HepG2 (cell line): ENCODE data around the gene FBLL1. TPM values are rescaled to one million over a fixed set of nuclear protein-coding genes. Genes with fewer than 3 reads are reported as not detected.
A peak's percentile ranks its signal among the peaks of the same experiment; 100 is the strongest.

Experiments
- ATAC-seq: fragments of 200-7000 bp; cut with Tn5 transposase; 3 replicates; pipeline ENCODE4 v1.9.1; 2020; ENCODE audit warnings: mild to moderate bottlenecking, moderate library complexity
- BruUV-seq: library from RNA; stranded (reverse); fragments of 400-500 nt; replicated peaks from 2 replicates; lab custom pipeline; 2021; lab: Mats Ljungman, UMichigan
- CTCF ChIA-PET: fragments of 300-600 bp; formaldehyde crosslinking; extraction: SDS; loops from one replicate; lab custom pipeline; 2021; ENCODE audit warnings: low total read pairs, inconsistent platforms, low intra/inter-chr PET ratio; lab: Yijun Ruan, JAX
- POLR2A ChIA-PET: fragments of 350-600 bp; sonication (Branson Sonifier 250); formaldehyde crosslinking; loops from one replicate; lab custom pipeline; 2020; ENCODE audit warnings: antibody characterized with exemption, inconsistent platforms; lab: Yijun Ruan, JAX
- DNase-seq: peaks from one replicate; pipeline ENCODE4 v3.0.0-alpha.2; 2015; ENCODE audit warnings: low spot score
- FAIRE-seq: peaks from 3 replicates; lab custom pipeline; 2011; peaks lifted over from hg19 to GRCh38; lab: Jason Lieb, UNC
- H2AFZ ChIP-seq: one replicate; pipeline ENCODE4 v1.6.1; 2011; ENCODE audit warnings: low read length, inconsistent platforms
- H3K27ac ChIP-seq: fragments of 300-600 bp; 3 replicates; pipeline ENCODE4 v1.8.0; 2011; ENCODE audit warnings: mixed run types, mild to moderate bottlenecking, mixed read lengths, low read length, inconsistent platforms; ENCODE audit not compliant: insufficient read depth; ENCODE audit errors: extremely low read length
- H3K27me3 ChIP-seq, 2 experiments: fragments of 200-600 bp in 1 of 2; 2 replicates in 1 of 2; 3 replicates in 1 of 2; pipeline versions ENCODE4 v1.6.0 to v1.8.0; 2011; ENCODE audit warnings: low read length in 2 of 2, mild to moderate bottlenecking in 2 of 2, moderate library complexity in 2 of 2, inconsistent platforms in 1 of 2; ENCODE audit not compliant: insufficient read depth in 2 of 2, control insufficient read depth in 1 of 2
- H3K36me3 ChIP-seq, 2 experiments: fragments of 200-600 bp in 1 of 2; replicated peaks in 1 of 2; 2 replicates in 1 of 2; 3 replicates in 1 of 2; pipeline versions ENCODE4 v1.5.1 to v1.8.0; 2011; ENCODE audit warnings: low read length in 2 of 2, inconsistent platforms in 1 of 2; ENCODE audit not compliant: insufficient read depth in 2 of 2, control insufficient read depth in 1 of 2
- H3K4me1 ChIP-seq: 2 replicates; pipeline ENCODE4 v1.5.1; 2012; ENCODE audit warnings: low read length, inconsistent platforms; ENCODE audit not compliant: insufficient read depth
- H3K4me2 ChIP-seq: 2 replicates; pipeline ENCODE4 v1.6.0; 2011; ENCODE audit warnings: low read depth, low read length, inconsistent platforms
- H3K4me3 ChIP-seq, 3 experiments: fragments of 200-600 bp in 1 of 3; sonication (generic), shearing (Covaris generic) in 1 of 3; replicated peaks in 1 of 3; 2 replicates each; pipeline ENCODE4 v1.5.1; 2011 to 2016; ENCODE audit warnings: low read length in 3 of 3, inconsistent platforms in 2 of 3, low read depth in 2 of 3, mild to moderate bottlenecking in 2 of 3, control low read depth in 1 of 3, mixed read lengths in 1 of 3; ENCODE audit not compliant: insufficient read depth in 1 of 3
- H3K79me2 ChIP-seq: one replicate; pipeline ENCODE4 v1.6.1; 2011; ENCODE audit warnings: low read length, inconsistent platforms; ENCODE audit not compliant: insufficient read depth
- H3K9ac ChIP-seq: 2 replicates; pipeline ENCODE4 v1.6.0; 2011; ENCODE audit warnings: mild to moderate bottlenecking, low read depth, low read length, inconsistent platforms; ENCODE audit not compliant: insufficient read depth
- H3K9me3 ChIP-seq: 2 replicates; pipeline ENCODE4 v1.5.1; 2012; ENCODE audit warnings: mild to moderate bottlenecking, low read length
- H4K20me1 ChIP-seq: 2 replicates; pipeline ENCODE4 v1.6.0; 2011; ENCODE audit warnings: inconsistent platforms, mild to moderate bottlenecking, low read length, moderate library complexity; ENCODE audit not compliant: insufficient read depth
- CEBPG ChIP-seq: IDR thresholded peaks from 2 replicates; pipeline ENCODE4 v1.6.1; 2016
- CHCHD3 ChIP-seq: sonication (generic); formaldehyde crosslinking; IDR thresholded peaks from 2 replicates; pipeline ENCODE4 v1.8.0; 2022; ENCODE audit warnings: mild to moderate bottlenecking, missing genetic modification reagents, moderate library complexity
- FIP1L1 ChIP-seq: fragments of 200-400 bp; formaldehyde crosslinking; IDR thresholded peaks from 2 replicates; pipeline ENCODE4 v1.6.1; 2018; ENCODE audit warnings: low read depth, mild to moderate bottlenecking, low read length, moderate library complexity, borderline replicate concordance; ENCODE audit not compliant: insufficient read depth
- FOXC1 ChIP-seq: sonication (generic); formaldehyde crosslinking; IDR thresholded peaks from 2 replicates; pipeline ENCODE4 v1.8.0; 2022; ENCODE audit warnings: mild to moderate bottlenecking, missing genetic modification reagents, borderline replicate concordance
- HNRNPUL1 ChIP-seq: fragments of 200-400 bp; formaldehyde crosslinking; IDR thresholded peaks from 2 replicates; pipeline ENCODE4 v1.6.1; 2017; ENCODE audit warnings: low read depth, mild to moderate bottlenecking, low read length, moderate library complexity
- KDM2A ChIP-seq: sonication (generic); formaldehyde crosslinking; IDR thresholded peaks from 2 replicates; pipeline ENCODE4 v1.4.0; 2020; ENCODE audit warnings: low read depth, missing genetic modification reagents, borderline replicate concordance
- NFYB ChIP-seq: sonication (generic); formaldehyde crosslinking; IDR thresholded peaks from 2 replicates; pipeline ENCODE4 v1.4.0; 2020; ENCODE audit warnings: missing genetic modification reagents
- ZNF276 ChIP-seq: sonication (generic); formaldehyde crosslinking; IDR thresholded peaks from 2 replicates; pipeline ENCODE4 v1.4.0; 2020; ENCODE audit warnings: mild to moderate bottlenecking, low read depth, missing genetic modification reagents
- ZNF570 ChIP-seq: sonication (generic); formaldehyde crosslinking; IDR thresholded peaks from 2 replicates; pipeline ENCODE4 v1.4.0; 2020; ENCODE audit warnings: mild to moderate bottlenecking, missing genetic modification reagents, borderline replicate concordance
- ZNF615 ChIP-seq: sonication (generic); formaldehyde crosslinking; IDR thresholded peaks from 2 replicates; pipeline ENCODE4 v1.5.0; 2020; ENCODE audit warnings: mild to moderate bottlenecking, missing genetic modification reagents, borderline replicate concordance
- ZNF775 ChIP-seq: sonication (generic); formaldehyde crosslinking; IDR thresholded peaks from 2 replicates; pipeline ENCODE4 v1.4.0; 2020; ENCODE audit warnings: missing genetic modification reagents, mild to moderate bottlenecking, moderate library complexity, borderline replicate concordance
- WGBS: methylation state at CpG from one replicate; pipeline ENCODE4 v1.1.6; 2017; ENCODE audit warnings: low lambda C conversion rate; 5-methylcytosine and 5-hydroxymethylcytosine counted together
- in situ Hi-C: cut with HindIII; loops from 2 replicates; pipeline ENCODE4 v1.10.0; 2017; ENCODE audit warnings: low pct_unique_long_range_greater_than_20kb; ENCODE audit not compliant: extremely low pct_ligation_motif_present
- intact Hi-C: fragments of 100-400 bp; cut with micrococcal nuclease; formaldehyde crosslinking; loops from one replicate; pipeline ENCODE4 v1.10.0; 2022; ENCODE audit not compliant: unreplicated experiment
- polyA plus RNA-seq, 8 experiments: library from polyadenylated mRNA; depleted of rRNA in 3 of 8; stranded (reverse) in 7 of 8; unstranded in 1 of 8; fragments of >200 nt; fragmentation: Illumina TruSeq in 4 of 8; extraction: Trizol in 4 of 8; gene quantifications; 2 replicates each; pipeline versions ENCODE4 v1.2.1 to v1.2.3, GENCODE V29; 2011 to 2016; ENCODE audit warnings: low read depth in 4 of 8, missing spikeins in 1 of 8, mixed read lengths in 1 of 8; ENCODE audit not compliant: insufficient read depth in 1 of 8
- total RNA-seq, 5 experiments: library from RNA; depleted of rRNA; stranded (reverse); fragments of >200 nt; fragmentation: Illumina TruSeq; extraction: Trizol; gene quantifications; 2 replicates each; pipeline ENCODE4 v1.2.3, GENCODE V29; 2016; ENCODE audit warnings: low read depth in 1 of 5
- TF ChIP-seq, protein P1 (sequence below): sonication (generic); formaldehyde crosslinking; conservative IDR thresholded peaks from 2 replicates; pipeline ENCODE4 v1.4.0; 2020; ENCODE audit warnings: mild to moderate bottlenecking, missing genetic modification reagents, moderate library complexity
- TF ChIP-seq, protein P2 (sequence below): sonication (generic); formaldehyde crosslinking; IDR thresholded peaks from 2 replicates; pipeline ENCODE4 v1.4.0; 2020; ENCODE audit warnings: mild to moderate bottlenecking, missing genetic modification reagents

FBLL1 gene
- total and polyA plus RNA-seq, 2 of the 13 experiments (the other 11 are each of a cell fraction or from before 2014, with no cell fraction given), result 0.17 to 0.18 TPM

- TF ChIP-seq, protein P1, sequence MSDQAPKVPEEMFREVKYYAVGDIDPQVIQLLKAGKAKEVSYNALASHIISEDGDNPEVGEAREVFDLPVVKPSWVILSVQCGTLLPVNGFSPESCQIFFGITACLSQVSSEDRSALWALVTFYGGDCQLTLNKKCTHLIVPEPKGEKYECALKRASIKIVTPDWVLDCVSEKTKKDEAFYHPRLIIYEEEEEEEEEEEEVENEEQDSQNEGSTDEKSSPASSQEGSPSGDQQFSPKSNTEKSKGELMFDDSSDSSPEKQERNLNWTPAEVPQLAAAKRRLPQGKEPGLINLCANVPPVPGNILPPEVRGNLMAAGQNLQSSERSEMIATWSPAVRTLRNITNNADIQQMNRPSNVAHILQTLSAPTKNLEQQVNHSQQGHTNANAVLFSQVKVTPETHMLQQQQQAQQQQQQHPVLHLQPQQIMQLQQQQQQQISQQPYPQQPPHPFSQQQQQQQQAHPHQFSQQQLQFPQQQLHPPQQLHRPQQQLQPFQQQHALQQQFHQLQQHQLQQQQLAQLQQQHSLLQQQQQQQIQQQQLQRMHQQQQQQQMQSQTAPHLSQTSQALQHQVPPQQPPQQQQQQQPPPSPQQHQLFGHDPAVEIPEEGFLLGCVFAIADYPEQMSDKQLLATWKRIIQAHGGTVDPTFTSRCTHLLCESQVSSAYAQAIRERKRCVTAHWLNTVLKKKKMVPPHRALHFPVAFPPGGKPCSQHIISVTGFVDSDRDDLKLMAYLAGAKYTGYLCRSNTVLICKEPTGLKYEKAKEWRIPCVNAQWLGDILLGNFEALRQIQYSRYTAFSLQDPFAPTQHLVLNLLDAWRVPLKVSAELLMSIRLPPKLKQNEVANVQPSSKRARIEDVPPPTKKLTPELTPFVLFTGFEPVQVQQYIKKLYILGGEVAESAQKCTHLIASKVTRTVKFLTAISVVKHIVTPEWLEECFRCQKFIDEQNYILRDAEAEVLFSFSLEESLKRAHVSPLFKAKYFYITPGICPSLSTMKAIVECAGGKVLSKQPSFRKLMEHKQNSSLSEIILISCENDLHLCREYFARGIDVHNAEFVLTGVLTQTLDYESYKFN (CRISPR knock-in tag), result peak; percentile 60
- TF ChIP-seq ZNF615 (CRISPR knock-in tag), result no peak
- TF ChIP-seq CEBPG (CRISPR knock-in tag), result peak; percentile 5; the same call in 1 of the 2 replicates
- peak; percentile 30; the same call in 1 of the 2 replicates for TF ChIP-seq NFYB (CRISPR knock-in tag)
- TF ChIP-seq, all 625 proteins: peak for 24
Observed at GRCh38 chr5:168525856-168526255, 3.2 kb upstream of the FBLL1 start (continued).

DNA sequence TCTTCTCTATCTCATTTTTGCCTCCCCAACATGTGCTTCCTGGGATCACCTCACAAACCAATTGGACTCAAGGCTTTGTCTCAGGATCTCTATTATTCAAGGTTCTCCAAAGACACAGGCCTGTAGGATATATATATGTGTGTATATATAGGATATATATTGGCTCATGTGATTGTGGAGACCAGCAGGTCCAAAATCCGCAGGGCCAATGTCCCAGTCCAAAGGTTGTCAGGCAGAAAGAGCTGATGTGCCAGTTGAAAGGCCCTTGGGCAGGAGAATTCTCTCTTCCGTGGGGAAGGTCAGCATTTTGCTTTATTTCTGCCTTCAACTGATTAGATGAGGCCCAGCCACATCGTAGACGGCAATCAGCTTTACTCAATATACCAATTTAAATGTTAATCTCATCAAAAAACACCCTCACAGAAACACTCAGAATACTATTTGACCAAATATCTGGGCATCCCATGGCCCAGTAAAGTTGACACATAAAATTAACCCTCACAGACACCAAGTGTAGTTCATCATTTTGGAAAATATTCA lies 1.3 kb upstream of the FBLL1 start:
- no peak for FAIRE-seq
- H3K9ac ChIP-seq, result no peak overlapping the region
- H3K9me3 ChIP-seq, result no peaks in the 10 kb centered on the region
- in situ Hi-C loops (no loop called here), intact Hi-C loops (no loop called here)
- no peak for DNase-seq
- no peaks in the 10 kb centered on the region for H4K20me1 ChIP-seq
- no peaks in the 10 kb centered on the region for H3K79me2 ChIP-seq
- H3K4me2 ChIP-seq, result no peak overlapping the region
- no peak overlapping the region for H3K27ac ChIP-seq
- BruUV-seq, result no TSS peak
- H2AFZ ChIP-seq, result no peak overlapping the region
- no peak for ATAC-seq
- H3K4me1 ChIP-seq, result peaks cover 22% of the 10 kb centered on the region
- ChIA-PET POLR2A (no interaction called here), CTCF (no interaction called here)
- H3K27me3 ChIP-seq, result peaks cover 0 to 15% of the 10 kb centered on the region in 2 experiments; a peak in 4 of 5 replicates
- H3K36me3 ChIP-seq, result no peaks in the 10 kb centered on the region
- 64% methylated on average over 4 of the region's 4 CpGs for whole genome bisulfite sequencing
- H3K4me3 ChIP-seq, result no peak overlapping the region
- TF ChIP-seq FIP1L1 (no peak), ZNF775 (CRISPR knock-in tag) (no peak), ZNF570 (CRISPR knock-in tag) (no peak), FOXC1 (no peak), HNRNPUL1 (no peak), KDM2A (CRISPR knock-in tag) (no peak), CHCHD3 (no peak), ZNF276 (CRISPR knock-in tag) (no peak)
- TF ChIP-seq, protein P2, sequence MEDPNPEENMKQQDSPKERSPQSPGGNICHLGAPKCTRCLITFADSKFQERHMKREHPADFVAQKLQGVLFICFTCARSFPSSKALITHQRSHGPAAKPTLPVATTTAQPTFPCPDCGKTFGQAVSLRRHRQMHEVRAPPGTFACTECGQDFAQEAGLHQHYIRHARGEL (CRISPR knock-in tag), result no peak
